NCI-H510A (cell line): ENCODE results near the gene LRFN2.

Experiments
- DNase-seq: peaks from one replicate; lab custom pipeline; 2025; lab: John Stamatoyannopoulos, UW

Gene LRFN2

GRCh38 chr6:40586369-40587201 lies 579 bp downstream of the LRFN2 start:
- peak; percentile 41 for DNase-seq

DNA sequence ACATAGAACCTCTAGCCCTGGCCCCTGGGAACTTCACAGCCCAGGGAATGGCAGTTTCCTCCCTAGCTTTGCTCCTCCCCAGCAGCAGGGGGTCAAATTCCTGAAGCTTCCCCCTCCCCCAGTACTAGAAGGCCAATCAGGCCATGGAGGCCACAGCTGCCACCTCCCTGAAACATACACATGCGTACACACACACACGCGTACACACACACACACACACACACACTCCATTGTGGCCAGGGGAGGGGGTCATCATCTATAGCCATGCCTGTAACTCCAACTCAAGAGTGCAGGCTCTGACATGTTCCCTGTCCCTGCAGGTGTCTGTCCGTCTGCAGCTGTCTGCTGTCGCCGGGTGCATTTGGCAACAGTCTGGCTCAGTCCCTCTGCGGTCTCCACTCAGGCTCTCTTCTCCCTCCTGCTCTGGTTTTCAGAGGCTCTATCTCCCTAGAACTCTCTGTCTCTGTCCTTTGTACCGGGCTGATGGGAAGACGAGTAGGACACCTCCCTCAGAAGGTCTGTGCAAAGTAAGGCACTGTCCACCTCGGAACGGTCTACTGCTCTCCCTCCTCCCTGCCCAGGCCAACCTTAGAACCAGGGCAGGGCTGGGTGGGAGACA lies 1.4 kb downstream of the LRFN2 start:
- DNase-seq, result peak; percentile 78

DNA sequence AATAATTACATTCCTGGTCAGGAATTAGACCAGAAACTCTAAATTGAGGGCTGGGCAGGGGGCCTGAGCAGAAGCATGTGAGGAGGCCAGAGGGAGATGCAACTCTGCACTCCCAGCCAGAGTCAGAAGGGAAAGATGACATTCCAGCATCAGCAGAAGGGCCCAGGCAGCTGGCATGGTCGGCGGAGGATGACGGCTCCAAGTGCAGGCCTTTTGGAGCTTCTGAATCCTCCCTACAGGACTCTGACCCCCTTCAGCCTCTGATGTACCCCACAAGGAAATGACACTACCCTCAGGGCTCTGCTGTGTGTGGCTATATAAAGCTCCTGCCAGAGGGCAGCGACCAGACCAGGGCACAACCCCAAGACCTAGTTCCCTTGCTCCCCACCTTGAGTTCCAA lies 1.9 kb downstream of the LRFN2 start:
- DNase-seq, result no peak

- no peak for DNase-seq
These were observed 2.4 kb downstream of the LRFN2 start for GRCh38 chr6:40584741-40585140.

GRCh38 chr6:40583709-40584108 lies 3.5 kb downstream of the LRFN2 start:
- DNase-seq, result no peak

DNA sequence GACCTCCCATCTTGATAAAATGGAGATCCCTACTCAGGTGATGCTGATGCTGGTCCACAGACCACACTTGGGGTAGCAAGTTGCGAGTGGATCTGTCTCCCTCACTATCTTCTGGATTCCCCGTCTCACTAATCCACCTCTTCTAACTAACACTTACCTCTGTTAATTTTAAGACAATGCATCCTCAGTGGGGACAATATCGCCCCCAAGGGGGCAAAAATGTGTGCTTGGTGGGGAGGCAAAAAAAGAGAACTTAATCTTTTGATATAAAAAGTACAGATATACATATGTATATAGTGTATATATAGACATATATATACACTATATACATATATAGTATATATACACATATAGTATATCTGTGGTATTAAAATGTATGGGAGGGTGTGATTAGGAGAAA lies 4.3 kb downstream of the LRFN2 start:
- no peak for DNase-seq

DNA sequence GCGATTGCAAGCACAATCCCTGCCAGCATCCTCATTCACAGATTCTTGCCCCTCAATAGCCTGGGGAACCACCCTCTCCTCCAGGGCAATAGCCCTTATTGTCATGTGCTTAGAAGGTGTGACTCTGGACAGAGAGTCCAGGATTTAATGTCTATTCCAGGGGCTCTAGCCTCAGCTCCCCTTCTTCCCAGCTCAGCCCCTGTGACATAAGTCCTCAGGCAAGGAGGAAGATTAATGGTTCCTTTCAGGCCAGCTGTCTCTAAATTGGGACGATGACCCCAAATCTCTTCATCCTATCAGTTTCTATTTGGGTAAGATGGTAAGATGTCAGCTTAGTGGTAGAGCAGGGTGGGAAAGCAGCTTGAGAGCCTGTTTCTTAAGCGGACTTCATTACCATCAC lies 8.1 kb downstream of the LRFN2 start:
- DNase-seq, result no peak

DNA sequence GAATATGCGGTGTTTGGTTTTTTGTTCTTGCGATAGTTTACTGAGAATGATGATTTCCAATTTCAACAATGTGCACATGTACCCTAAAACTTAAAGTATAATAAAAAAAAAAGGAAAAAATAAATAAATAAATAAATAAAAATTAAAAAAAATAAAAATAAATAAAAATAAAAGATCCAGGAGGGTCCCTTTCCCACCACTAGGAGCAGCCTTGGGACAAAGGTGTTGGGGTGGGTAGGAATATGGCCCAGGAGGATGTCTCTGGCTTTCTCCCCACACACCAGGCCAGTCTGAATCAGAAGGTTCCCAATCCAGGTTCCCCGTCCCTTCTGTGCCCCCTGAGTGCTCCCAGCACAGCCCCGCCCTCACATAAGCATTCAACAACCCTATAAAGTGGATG lies 9.5 kb downstream of the LRFN2 start:
- no peak for DNase-seq

DNA sequence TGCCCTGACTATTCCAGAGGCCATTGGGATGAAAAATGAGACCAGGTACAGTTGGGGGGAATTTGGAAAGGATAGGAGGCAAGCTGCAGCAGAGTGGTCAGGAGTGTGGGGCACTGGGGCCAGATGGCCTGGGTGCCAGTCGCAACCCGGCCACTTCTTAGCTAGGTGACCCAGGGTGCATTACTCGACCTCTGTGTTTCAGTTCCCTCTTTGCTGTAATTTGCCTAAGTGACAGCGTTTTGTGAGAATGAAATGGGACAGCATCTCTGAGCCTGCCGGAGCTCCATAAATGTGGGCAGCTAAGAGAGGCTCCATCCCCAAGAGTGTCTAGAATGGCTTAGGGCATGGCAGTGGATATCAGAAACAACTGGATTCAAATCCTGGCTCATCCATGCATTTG lies 13.9 kb downstream of the LRFN2 start:
- DNase-seq, result no peak

DNA sequence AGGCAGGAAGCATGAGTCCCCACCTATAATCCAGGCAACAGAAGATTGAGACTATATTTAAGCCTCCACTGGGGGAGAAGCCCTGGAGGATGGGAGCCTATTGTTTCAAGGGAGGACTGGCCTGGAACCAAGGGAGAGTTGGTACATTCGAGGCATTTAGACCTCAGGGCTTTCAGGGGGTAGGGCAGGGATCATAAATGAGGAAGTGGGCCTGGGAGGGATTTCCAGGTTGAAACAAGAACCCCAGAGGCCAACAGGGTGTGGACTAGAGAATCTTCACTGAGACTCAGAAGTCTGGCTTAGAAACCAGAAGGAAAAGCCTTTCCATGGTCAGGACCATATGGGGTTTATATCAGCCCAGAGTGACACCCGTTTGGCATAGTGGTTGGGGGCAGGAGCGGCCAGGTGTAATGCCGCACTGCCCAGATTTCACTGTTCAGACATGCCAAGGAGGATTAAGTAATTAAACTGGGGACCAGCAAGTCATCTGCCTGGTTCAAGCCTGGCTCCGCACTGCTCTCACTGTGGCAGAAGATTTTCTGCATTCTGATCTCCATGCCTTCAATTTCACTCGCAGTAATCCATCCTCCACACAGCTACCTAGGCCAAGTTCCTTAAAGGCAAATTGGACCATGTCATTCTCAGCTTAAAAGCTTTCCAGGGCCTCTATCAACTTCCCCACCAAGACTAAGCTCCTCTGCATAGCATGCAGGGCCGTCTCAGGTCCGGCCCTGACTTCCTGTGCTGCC lies 17.8 kb downstream of the LRFN2 start:
- no peak for DNase-seq

GRCh38 chr6:40568062-40568708 lies 19.0 kb downstream of the LRFN2 start:
- DNase-seq, result no peak

- no peak for DNase-seq
These were observed 24.1 kb downstream of the LRFN2 start for GRCh38 chr6:40563111-40563510.

DNA sequence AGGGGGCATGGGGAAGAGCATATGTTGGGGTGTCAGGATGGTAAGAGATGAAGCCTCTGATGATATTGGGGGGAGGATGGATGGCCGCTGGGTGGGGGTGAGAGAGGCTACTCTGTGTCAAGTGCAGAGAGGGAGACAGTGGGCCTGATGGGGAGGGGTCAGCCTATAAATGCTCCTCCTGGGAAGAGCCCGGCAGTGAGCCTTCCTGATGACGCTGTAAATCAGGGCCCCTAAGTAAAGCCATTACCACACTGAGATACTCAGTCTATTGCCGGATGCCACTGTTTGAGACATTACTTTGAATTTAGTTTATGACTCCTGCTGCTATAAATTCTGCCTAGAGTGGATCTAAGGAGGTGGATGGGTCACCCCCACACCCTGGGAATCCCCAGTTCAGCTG lies 28.1 kb downstream of the LRFN2 start:
- no peak for DNase-seq

- DNase-seq, result no peak
These were observed 29.1 kb downstream of the LRFN2 start for GRCh38 chr6:40558102-40558501.

- no peak for DNase-seq
These were observed 30.3 kb downstream of the LRFN2 start for GRCh38 chr6:40556881-40557280.

DNA sequence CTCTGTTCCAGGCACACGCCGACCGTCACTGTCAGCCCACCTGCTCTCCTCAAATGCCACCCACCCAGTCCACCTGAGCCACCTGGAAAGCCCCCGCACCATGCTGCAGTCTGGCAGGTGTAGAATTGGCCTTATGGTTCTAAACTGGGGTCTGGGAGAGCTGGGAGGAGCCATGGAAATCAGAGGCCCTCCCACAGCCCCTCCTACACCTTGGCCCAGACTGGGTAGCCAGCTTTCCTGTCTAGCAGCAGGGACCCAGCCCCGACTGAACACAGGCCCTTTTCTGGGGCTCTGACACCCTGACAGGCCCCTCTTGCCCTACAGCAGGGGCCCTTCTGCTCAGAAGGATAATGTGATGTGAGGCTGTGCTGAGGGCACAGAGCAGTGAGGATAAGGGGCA lies 31.1 kb downstream of the LRFN2 start:
- no peak for DNase-seq

- no peak for DNase-seq
These were observed 32.1 kb downstream of the LRFN2 start for GRCh38 chr6:40555092-40555491.

- DNase-seq, result no peak
These were observed 34.2 kb downstream of the LRFN2 start for GRCh38 chr6:40552941-40553340.

- DNase-seq, result no peak
These were observed 35.1 kb downstream of the LRFN2 start for GRCh38 chr6:40551966-40552505.

DNA sequence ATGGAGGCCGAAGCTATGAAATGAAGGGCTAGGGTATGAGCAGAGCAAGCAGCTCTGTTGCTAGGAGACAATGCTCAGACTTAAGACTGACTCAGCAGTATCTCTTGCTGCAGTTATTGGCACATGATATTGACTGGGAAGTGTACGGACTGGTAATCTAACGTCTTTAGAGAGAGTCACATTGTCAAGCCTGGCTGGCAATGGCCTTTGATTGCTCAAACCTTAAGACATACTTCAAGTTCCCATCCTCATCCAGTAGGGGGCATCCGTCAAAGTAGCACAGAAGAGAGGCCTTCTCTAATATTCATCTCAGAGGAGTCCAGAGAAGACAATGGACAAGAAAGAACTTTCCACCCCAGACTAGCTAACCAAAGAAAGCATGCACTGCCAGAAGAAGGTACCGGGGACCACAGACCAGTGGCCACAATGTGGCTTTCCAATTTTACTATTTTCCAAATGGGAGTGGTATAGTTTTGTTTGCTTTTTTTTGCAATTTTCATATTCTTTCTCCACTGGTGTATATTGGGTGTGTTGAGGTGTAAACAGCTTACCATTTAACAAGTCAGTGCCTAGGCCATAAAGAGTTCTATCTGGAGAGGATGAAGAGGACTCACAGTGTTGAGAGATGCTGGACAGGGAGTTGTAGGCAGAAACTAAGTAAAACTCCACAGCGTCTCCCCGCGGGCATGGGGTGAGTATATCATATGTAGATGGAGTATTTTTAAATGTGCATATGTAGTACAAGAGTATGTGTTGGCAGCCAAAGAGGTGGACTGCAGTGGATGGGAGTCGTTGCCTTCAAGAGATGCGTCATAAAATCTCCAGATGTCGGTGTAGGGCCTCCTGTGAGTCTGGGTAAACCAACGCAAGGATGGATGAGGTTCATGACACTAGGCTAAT lies 36.7 kb downstream of the LRFN2 start:
- DNase-seq, result peak; percentile 16

- DNase-seq, result no peak
These were observed 41.2 kb downstream of the LRFN2 start for GRCh38 chr6:40545954-40546353.
